GM12891 (cell line): ENCODE measurements around the gene TJP2.
"Not testable (repeated sequence)": the region's sequence is repeated elsewhere in the genome, so short reads cannot be mapped to it uniquely, and the experiment has no call there.

Experiments
- DNase-seq: peaks from one replicate; pipeline ENCODE4 v3.0.0; 2011; ENCODE audit warnings: low spot score; ENCODE audit not compliant: insufficient read length
- FAIRE-seq: peaks from 2 replicates; lab custom pipeline; 2011; peaks lifted over from hg19 to GRCh38; lab: Jason Lieb, UNC
- PAX5 ChIP-seq: IDR thresholded peaks from 2 replicates; pipeline ENCODE4 v1.6.1; 2011; ENCODE audit warnings: low read length, moderate library complexity, mild to moderate bottlenecking; ENCODE audit not compliant: insufficient read depth, severe bottlenecking
- POLR2A ChIP-seq: IDR thresholded peaks from 2 replicates; pipeline ENCODE4 v1.6.1; 2011; ENCODE audit warnings: low read depth, low read length, control low read depth
- POLR2AphosphoS5 ChIP-seq: IDR thresholded peaks from 2 replicates; pipeline ENCODE4 v1.6.1; 2011; ENCODE audit warnings: low read depth, low read length, control low read depth
- POU2F2 ChIP-seq: IDR thresholded peaks from 2 replicates; pipeline ENCODE4 v1.6.1; 2011; ENCODE audit warnings: low read depth, mild to moderate bottlenecking, control low read depth, low read length, moderate library complexity
- SPI1 ChIP-seq: IDR thresholded peaks from 2 replicates; pipeline ENCODE4 v1.6.1; 2011; ENCODE audit warnings: low read depth, low read length, control low read depth
- TAF1 ChIP-seq: IDR thresholded peaks from 2 replicates; pipeline ENCODE4 v1.6.1; 2011; ENCODE audit warnings: low read depth, low read length, control low read depth

TJP2 gene

GRCh38 chr9:69157751-69158466, 16.2 kb upstream of the TJP2 start:
- no peak for DNase-seq
- TF ChIP-seq TAF1 (no peak), POU2F2 (no peak), SPI1 (no peak), POLR2A (no peak), POLR2AphosphoS5 (no peak), PAX5 (no peak)
- FAIRE-seq: no peak

- DNase-seq: no peak
- FAIRE-seq: no peak
- TF ChIP-seq POU2F2 (no peak), POLR2A (no peak), SPI1 (no peak), TAF1 (no peak), PAX5 (no peak), POLR2AphosphoS5 (no peak)
Measured at GRCh38 chr9:69158471-69158870, 15.6 kb upstream of the TJP2 start.

GRCh38 chr9:69164573-69164972, 9.5 kb upstream of the TJP2 start:
- not testable (repeated sequence) for DNase-seq, FAIRE-seq

- FAIRE-seq: no peak
- TF ChIP-seq POU2F2 (no peak), SPI1 (no peak), POLR2A (no peak), TAF1 (no peak)
- no peak for DNase-seq
Measured at GRCh38 chr9:69165581-69165980, 8.5 kb upstream of the TJP2 start.

- FAIRE-seq (peak; percentile 78), DNase-seq (peak; percentile 35)
- TF ChIP-seq SPI1 (0 out of 2 replicates have a peak, but pooled peaks have one; percentile 10), POU2F2 (no peak)
Measured at GRCh38 chr9:69168709-69169217, 5.3 kb upstream of the TJP2 start.

- no peak for DNase-seq
- TF ChIP-seq POLR2AphosphoS5 (no peak), TAF1 (no peak), PAX5 (no peak), POU2F2 (no peak), SPI1 (no peak), POLR2A (no peak)
- FAIRE-seq: no peak
Measured at GRCh38 chr9:69170231-69170630, 3.8 kb upstream of the TJP2 start.

GRCh38 chr9:69171049-69171448, 3.0 kb upstream of the TJP2 start:
- DNase-seq (no peak), FAIRE-seq (no peak)
- no peak for TF ChIP-seq POLR2A

GRCh38 chr9:69171517-69171916, 2.6 kb upstream of the TJP2 start:
- FAIRE-seq (no peak), DNase-seq (no peak)
- no peak for TF ChIP-seq TAF1
- no peak for TF ChIP-seq POLR2A
- TF ChIP-seq PAX5: no peak

- TF ChIP-seq SPI1 (no peak), PAX5 (no peak), POLR2A (no peak), TAF1 (no peak), POLR2AphosphoS5 (no peak), POU2F2 (no peak)
- FAIRE-seq (no peak), DNase-seq (no peak)
Measured at GRCh38 chr9:69172895-69173294, 1.2 kb upstream of the TJP2 start.

- FAIRE-seq (no peak), DNase-seq (no peak)
- TF ChIP-seq POLR2AphosphoS5 (no peak), PAX5 (no peak), POLR2A (no peak), TAF1 (no peak), POU2F2 (no peak), SPI1 (no peak)
Measured at GRCh38 chr9:69173497-69173890, 583 bp upstream of the TJP2 start.
